Stimulated activated naive CD8-positive, alpha-beta T cell treated with anti-CD3 and anti-CD28 coated beads, Interleukin-15, Interleukin-2, amounts not matched to agents 100 U/mL and 50 U/mL, for 24 hours (primary cell): ENCODE data around the gene WDR33.

Source experiments
- ATAC-seq: fragments of 150-1000 bp; cut with Tn5 transposase; one replicate; pipeline ENCODE4 v1.10.0; 2021
- DNase-seq: peaks from one replicate; pipeline ENCODE4 v3.0.0; 2021

WDR33 gene

GRCh38 chr2:127655209-127656073 lies 155.5 kb downstream of the WDR33 start:
- ATAC-seq, result no peak
- DNase-seq, result no peak

GRCh38 chr2:127654838-127655175 lies 156.2 kb downstream of the WDR33 start:
- DNase-seq, result no peak
- no peak for ATAC-seq

GRCh38 chr2:127654084-127654837 lies 156.7 kb downstream of the WDR33 start:
- DNase-seq, result no peak
- no peak for ATAC-seq

GRCh38 chr2:127653421-127654083 lies 157.4 kb downstream of the WDR33 start:
- DNase-seq (no peak), ATAC-seq (no peak)

GRCh38 chr2:127652786-127653357 lies 158.1 kb downstream of the WDR33 start:
- no peak for ATAC-seq
- DNase-seq, result no peak

- DNase-seq, result no peak
- ATAC-seq, result no peak
Measured at GRCh38 chr2:127651971-127652550, 158.9 kb downstream of the WDR33 start.

GRCh38 chr2:127651381-127651809 lies 159.6 kb downstream of the WDR33 start:
- ATAC-seq (no peak), DNase-seq (no peak)
